OCI-LY1 (cell line): Measurements from ENCODE around the gene LGALS9B.
"Not testable (repeated sequence)": the region's sequence is repeated elsewhere in the genome, so short reads cannot be mapped to it uniquely, and the experiment has no call there.

Experiments
- CTCF ChIP-seq: fragments of 200-600 bp; sonication (generic), shearing (Covaris generic); IDR thresholded peaks from 2 replicates; pipeline ENCODE4 v1.5.1; 2017; ENCODE audit warnings: mild to moderate bottlenecking, antibody characterized with exemption, low read length, moderate library complexity, mixed read lengths
- EZH2 ChIP-seq: fragments of 200-600 bp; sonication (generic), shearing (Covaris generic); IDR thresholded peaks from 2 replicates; pipeline ENCODE4 v1.8.0; 2017; ENCODE audit warnings: borderline replicate concordance, mixed run types, mild to moderate bottlenecking, antibody characterized with exemption, low read length, moderate library complexity, mixed read lengths

GRCh38 chr17:20444581-20445236 is 22.6 kb downstream of the LGALS9B start:
- TF ChIP-seq CTCF, EZH2: not testable (repeated sequence)
